Activated T-helper 1 cell treated with anti-CD3 and anti-CD28 coated beads, Interleukin-2, amount 50 U/mL, for 16 hours (primary cell): ENCODE data around the gene TMEM161A.
A peak's percentile ranks its signal among the peaks of the same experiment; 100 is the strongest.
"Not testable (repeated sequence)": the region's sequence is repeated elsewhere in the genome, so short reads cannot be mapped to it uniquely, and the experiment has no call there.

ENCODE experiments used
- DNase-seq, 2 donors: peaks; one replicate each; pipeline ENCODE4 v3.0.0-alpha.2; 2020; ENCODE audit warnings: low read depth in 1 of 2, low spot score in 1 of 2

The TMEM161A gene

DNA sequence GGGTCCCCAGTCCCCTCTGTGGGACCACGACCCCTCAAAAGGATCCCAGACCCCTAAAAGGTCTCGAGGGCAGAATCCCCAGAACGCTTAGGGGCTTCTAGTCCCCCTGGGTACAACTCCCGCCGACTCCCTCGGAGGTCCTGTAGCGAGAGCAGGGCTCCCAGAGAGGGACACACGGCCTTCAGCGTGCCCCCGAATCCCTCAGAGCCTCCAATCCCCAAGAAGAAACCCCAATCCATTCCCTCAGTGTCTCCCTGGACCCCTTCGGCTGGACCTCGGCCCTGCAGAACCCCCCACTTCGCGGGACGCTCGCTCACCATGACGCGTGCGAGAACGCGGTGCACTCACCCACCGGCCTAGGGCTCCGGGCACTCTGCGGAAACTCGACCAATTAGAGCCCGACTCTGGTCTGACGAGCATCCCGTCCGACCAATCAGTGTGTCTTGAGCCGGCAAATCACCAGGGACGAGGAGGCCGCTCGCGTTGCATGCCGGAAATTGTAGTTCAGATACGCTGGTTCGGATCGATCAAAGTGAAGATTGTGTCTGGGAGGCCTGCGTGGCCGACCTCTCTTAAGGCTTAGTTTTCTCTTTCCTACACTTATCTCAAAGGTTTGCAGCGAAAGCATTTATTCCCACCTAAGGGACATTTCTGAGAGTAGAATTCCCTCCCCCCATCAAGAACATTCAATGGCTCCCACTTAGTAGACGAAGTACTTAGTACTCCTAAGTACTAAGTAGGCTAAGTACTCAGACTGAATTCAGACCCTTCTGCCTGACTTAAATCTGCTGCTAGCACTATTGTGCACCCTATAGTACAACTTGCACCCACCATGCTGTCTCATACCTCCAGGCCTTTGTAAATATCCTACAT is at the start of gene TMEM161A:
TSS of gene TMEM161A (minus strand) at position 370 of the 873 bp plus-strand sequence. CDS start at position 320, 50 bp downstream.
- peak; percentile 86 to 91 for DNase-seq

DNA sequence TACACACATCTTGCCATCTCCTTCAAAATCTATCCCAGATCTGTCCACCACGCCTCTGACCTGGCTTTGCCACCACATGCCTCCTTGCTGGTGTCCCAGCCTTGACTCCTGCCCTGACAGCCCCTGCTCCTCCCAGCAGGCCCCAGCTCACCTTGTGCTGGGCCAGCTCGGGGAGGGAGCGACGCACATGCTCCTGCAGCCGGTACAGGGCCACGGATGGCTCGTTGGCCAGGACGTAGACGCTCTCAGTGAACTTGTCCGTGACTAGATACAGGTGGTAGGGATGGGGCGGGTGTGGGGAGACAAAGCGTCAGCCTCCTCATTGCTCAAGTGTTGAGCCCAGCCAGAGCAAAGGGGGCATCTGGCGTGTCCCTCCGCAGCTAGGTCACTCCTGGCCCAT is 48.5 kb upstream of the TMEM161A start:
- no peak for DNase-seq

DNA sequence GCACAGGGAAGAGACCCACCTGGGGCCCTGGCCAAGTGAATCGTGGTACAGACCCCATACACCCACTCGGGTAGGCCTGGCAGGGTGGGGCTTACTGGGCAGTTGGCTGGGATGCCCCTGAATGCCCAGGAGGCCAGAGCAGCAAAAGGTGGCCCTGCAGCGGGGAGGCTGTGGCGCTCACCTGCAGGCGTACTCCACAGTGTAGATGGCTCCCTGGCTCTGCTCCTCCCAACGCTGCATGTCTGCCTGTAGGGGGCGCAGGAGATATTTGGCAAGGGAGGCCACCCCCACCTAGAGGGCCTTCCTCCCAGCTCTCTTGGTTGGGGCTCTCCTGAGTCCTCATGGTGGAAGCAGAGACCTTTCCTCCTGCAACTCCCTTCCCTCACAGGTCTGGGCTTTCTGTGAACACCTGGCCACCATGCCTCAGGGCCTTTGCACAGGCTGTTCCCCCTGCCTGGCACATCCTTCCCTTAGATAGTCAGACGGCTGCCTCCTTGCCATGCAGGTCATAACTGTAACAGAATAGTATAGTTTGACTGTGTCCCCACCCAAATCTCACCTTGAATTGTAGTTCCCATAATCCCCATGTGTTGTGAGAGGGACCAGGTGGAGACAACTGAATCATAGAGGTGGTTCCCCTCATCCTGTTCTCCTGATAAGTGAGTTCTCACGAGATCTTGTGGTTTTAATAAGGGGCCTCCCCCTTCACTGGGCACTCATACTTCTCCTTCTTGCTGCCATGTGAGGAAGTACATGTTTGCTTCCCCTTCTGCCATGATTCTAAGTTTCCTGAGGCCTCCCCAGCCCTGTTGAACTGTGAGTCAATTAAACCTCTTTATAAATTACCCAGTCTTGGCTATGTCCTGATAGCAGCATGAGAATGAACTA is 47.8 kb upstream of the TMEM161A start:
- DNase-seq: peak; percentile 23 to 38

DNA sequence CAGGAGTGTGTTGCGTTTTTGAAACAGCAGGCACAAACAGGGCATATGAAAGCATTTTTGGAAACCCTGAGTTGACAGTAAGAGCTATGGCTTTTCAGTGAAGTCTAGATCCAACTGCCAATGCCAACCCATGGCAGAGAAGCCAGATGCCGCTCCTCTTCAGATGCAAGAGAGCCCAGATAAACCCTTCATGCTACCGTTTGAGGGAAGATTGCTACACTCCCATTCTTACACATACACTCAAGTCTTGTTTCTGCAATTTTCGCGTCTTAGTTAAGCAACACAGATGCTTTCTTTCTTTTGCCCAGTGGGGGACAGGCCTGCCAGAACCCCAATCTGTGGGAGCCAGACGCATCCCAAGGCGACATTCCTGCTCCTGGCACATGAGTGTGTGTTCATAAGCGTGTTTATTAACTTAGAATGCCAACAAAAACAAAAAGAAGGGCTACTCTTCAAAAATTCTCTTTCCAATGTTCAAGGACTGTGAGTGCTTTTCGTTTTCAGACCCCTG is 43.3 kb upstream of the TMEM161A start:
- DNase-seq: no peak

DNA sequence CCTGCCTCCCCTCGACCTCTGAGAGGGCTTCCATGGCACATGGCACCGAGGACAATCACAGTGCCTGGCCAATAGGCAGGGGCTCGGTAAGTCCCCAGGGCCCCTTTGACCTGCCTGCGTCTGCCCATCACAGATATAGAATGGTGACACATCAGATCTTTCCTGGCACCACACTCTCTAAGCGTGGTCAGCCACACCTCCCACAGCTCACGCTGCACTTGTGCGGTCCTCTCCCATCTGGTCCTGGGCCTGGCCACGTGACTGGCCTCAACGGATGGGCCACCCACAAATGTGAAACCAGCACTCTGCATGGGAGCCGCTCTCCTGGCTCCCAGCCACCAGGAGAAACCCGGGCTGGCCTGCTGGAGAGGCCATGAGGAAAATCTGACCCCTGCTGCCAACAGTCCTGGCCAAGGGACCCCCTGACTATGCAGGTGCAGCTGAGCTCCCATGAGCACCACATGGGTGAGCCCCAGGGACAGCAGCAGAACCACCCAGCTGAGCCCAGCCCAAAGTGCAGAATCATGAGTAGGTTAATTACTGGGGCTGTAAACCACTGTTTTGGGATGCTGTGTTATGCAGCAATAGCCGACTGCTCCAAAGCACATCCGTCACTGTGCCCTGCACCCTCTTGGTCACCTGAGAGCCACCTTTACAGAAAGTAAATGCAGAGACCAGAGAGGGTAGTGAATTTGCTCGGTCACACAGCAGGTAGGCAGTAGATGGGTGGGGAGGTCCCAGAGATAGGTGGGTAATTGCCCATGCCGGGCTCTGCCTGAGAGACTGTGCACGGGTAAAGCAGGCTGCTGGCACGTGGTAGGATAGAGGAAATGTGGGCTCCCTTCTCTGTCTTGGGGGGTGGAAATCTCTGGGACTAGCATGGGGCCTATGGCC is 41.5 kb upstream of the TMEM161A start:
- DNase-seq: no peak

DNA sequence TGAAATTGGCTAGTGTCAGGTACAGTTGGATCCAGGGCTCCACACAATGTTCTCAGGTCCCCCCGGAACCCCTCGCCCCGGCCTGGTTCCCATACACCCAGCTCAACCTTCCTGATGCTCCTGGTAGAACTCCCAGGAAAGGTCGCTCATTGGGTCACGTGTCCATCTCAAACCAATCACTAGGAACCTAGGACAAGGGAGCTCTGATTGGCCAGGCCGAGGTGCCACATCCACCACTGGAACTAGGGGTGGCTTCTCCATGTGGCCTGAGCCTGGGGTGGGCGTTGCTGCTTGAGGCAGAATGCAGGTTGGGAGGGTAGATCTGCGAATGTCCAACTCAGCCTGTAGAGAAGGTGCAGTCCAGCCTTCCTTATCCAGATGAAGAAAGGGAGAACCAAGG is 38.7 kb upstream of the TMEM161A start:
- no peak for DNase-seq

DNA sequence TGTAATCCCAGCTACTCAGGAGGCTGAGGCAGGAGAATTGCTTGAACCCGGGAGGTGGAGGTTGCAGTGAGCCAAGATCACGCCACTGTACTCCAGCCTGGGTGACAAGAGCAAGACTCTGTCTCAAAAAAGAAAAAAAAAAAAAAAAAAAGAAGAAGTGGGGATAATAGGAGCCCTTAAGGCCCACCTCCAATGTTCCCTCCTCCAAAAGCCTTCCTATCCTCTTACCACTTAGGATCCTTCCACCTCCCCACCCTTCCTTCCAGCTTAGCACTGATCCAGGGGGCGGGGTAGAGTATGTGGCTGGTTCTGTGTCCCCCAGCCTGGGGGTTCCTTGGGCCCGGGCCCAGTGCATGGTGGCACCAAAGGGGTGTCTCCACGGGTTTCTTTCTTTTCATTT is 35.0 kb upstream of the TMEM161A start:
- DNase-seq: not testable (repeated sequence)

DNA sequence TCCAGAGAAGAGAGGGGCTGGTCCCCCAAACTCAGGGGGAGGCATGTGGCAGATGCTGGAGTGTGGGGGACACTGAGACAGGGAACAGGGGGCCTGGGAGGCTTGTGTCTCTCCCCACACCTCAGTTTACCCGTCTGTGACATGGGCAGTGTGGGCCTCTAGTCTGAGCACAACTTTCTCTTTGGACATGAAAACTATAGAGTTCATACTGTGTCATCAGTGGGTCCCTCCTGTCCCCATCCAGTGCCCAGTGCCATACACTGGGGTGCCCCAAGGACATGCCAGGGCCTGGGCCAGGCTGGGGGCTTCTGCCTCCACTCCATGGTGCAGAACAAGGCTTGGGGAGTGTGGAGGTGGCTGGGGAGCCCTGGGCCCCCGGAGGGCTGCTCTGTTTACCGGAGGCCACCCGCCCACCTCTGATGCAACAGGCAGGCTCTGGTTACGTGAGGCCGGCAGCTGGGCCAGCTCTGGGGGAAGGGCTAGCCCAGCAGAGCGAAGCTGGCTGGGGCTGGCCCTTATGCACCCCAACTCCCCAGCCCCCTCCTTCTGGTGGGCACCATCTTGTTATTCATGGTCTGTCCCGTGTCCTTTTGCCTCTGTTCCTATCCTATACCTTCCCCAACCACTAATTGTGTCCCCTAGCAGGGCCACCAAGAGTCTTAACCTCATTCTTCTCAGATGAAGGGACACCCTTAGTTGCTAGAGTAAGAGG is 33.7 kb upstream of the TMEM161A start:
- no peak for DNase-seq

DNA sequence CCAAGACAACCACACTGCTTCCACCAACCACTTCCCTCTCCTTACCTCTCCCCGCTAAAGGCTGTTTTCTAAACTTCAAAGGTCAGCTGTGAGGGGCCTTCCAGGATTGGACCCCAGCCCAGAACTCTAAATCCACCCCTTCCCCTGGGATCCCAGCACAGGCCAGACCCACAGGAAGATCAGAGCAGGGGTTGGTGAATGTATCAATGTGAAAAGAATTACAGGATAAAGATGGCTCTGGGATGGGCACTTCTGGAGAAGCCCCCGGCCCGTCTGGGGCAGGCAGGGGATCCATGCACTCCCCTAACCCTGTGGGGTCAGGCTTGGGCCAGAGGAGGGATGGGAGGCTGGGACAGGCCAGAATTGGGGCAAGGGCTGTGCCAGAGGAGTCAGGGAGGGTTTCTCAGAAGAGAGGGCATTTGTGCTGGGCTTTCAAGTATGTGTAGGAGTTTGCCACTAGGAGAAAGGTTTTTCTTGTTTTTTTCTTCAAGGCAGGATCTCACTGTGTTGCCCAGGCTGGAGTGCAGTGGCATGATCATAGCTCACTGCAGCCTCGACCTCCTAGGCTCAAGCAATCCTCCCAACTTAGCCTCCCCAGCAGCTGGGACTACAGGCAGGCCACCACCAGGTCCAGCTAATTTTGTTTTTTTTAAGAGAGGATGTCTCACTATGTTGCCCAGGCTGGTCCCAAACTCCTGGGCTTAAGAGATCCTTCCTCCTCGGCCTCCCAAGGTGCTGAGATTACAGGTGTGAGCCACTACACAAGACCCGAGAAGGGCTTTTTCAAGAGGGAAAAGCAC is 32.8 kb upstream of the TMEM161A start:
- no peak for DNase-seq

DNA sequence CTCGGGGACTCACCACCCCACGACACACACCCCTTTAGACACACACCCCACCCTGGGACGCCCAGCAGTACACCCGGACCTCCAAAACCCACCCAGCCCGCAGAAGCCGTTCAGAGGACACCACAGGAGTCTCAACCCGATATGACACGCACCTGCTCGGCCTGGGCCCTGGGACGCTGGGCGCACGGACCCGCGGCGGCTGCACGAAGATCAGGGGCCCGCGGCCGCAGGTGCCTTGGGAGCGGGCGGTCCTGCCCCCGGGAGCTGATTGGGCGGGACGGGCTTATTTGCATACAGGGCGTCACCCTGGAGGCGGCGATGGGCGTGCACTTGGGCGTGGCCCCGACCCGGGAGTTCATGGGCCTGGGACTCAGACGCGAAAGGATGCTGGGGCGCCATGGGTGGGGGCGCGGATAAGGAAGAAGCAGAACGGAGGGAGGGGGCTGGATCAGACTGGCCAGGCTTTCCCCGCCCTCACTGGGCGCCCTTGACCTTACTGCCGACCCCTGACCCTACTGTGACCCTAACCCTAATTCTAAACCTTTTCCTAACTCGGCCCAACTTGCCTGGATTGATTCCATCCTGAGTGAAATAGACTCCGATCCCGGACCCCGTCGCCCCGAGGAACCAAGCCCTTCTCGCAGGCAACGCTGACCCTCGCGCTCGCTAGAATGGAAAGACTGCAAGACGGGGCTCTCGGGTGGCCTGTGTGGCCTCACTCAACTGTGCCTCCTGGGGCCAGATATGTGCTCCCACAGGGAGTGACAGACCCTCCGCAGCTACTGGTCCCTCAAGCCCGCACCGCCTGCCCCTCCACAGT is 32.0 kb upstream of the TMEM161A start, which contains the start of gene MEF2B:
TSS of gene MEF2B (minus strand) at position 211 of the 820 bp plus-strand sequence. CDS start 19,528 bp downstream, outside the sequence.
- DNase-seq: peak; percentile 35 to 62

DNA sequence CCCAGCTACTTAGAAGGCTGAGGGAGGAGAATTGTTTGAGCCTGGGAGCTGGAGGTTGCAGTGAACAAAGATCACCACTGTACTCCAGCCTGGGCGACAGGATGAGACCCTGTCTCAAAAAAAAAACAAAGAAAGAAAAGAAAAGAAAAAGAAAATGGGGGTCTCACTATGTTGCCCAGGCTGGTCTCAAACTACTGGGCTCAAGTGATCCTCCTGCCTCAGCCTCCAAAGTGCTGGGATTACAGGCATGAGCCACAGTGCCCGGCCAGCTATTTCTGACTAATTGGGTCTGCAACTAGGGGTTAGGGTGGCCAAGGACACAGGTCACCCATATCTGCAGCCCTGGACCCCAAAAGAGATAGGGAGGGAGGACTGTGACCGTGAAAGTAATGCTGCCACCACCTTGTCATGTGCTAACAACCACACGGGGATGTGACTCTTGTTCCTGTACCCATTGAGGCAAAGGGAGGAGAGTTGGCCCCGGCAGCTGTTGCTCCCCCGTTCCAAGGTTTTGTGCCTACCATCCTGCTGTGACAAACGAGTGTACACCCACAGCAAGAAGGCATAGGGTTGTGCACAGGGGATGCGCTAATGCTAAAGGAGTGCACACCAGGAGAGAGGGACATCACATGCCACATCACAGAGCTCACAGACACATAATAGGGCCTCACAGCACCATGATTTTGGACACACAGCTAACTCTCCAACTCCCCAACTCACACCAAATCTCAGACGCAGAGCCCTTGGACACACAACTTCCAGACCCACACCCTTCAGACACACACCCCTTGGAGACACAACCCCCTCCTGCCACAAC is 31.2 kb upstream of the TMEM161A start:
- DNase-seq: no peak

DNA sequence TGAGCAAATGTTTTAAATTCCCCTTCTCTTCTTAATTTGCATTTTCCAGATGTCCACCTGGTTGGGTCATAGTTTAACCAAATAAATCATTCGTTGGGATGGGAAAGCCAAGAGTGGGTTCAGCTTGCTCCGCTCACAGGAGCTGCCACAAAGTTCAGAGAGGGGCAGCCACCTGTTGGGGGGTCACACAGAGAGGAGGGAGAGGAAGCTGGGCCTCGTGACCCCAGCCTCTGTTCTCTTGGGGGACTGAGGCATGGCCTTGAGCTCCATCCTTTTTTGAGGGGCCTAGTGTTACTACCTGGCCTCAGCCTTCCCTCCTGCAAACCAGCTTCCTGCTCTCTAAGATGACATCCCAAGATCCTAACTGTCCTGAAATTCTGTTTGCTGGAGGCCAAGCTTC is 29.3 kb upstream of the TMEM161A start:
- no peak for DNase-seq

DNA sequence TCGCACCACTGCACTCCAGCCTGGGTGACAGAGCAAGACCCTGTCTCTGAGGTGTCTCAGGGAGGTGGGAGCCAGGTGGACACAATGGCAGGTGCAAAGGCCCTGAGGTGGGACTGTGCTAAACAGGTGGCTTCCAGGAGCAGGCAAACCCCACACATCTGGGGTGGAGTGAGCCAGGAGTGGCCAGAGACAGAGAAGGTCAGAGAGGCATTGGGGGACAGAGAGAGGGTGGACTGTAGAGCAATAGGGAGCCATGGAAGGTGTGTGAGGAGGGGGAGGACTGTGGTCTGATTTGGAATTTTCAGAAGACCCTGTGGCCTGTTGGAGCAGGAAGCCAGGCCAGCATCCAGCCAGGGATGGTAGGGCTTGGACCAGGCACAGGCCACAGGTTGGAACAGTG is 27.1 kb upstream of the TMEM161A start:
- DNase-seq: no peak

DNA sequence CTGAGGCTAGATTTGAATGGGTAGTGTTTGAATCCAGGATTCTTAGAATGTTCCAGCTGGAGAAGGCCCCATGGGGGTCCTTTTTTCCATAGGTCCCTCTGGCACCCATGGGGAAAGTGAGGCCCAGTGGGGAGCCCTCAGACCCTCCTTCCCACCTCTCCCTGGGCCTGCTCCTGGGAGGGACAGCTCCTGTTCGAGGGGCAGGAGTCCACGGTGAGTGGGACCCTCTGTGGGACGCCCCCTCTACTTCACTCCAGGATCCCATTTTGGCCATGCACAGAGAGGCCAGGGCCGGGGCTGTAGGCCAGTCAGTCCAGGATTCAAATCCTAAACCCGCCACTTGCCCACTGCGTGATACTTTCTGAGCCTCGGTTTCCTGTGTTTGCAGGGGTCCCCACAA is 24.2 kb upstream of the TMEM161A start:
- no peak for DNase-seq

DNA sequence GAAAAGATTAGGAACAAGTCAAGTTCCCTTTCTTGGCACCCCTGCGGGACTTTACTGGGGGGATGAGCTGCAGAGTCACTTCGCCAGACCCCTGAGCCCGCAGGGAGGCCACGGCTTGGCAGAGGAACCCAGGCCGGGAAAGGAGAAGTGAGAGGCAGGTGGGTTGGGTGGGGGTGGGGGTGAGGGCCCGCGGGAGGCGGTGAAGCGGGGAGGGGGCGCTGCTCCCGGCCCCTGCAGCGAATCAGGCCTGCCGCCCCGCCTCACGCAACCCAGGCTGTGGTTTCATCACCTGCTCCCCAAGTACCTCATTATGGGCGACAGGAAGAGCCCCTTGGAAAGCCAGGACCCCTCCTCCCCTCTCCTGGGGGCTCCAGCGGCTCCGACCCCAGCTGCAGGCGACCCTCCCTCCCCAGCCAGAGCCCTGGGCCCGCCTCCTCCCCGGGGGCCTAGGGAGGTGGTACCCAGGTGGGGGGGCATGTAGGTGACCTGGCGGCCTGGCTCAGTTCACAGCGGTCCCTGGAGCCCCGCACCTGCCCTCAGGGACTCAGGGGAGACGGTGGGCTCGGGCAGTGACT is 22.3 kb upstream of the TMEM161A start:
- no peak for DNase-seq

DNA sequence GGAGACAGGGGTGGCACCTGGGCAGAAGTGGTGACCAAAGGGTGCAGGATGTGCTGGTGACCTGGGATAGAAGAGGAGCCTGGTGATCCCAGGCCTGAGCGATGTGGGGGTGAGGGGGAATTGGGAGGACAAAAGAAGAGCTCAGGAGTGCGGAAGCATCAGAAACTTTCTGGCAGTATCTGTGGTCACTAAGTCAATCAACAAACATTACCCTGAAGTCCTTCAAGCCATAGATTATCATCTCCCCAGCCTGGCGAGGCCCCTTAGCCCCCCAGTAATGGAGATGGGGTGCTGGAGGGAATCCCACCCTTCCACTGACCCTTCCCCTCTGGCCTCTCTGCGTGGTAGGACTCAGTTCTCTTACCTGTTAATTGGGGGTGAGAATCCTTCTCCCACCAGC is 21.3 kb upstream of the TMEM161A start:
- no peak for DNase-seq

DNA sequence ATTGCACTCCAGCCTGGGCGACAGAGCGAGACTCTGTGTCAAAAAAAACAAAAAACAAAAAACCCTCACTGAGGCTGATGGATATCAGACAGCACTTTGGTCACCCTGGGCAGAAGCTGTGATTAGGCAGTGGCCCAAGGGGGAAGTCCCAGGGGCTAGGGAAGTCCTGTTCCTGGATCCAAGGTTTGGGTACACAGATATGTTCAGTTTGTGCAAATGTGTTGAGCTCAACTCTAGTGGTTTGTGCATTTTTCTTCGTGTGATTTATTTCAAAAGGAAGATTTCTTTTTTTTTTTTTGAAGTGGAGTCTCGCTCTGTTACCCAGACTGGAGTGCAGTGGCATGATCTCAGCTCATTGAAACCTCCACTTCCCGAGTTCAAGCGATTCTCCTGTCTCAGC is 19.5 kb upstream of the TMEM161A start:
- DNase-seq: no peak
